ENCODE measurements around the gene LDB3. TPM values are rescaled to one million over a fixed set of nuclear protein-coding genes. Genes with fewer than 3 reads are reported as not detected.
"Not testable (repeated sequence)": the region's sequence is repeated elsewhere in the genome, so short reads cannot be mapped to it uniquely, and the experiment has no call there.

LDB3 gene
- total and polyA plus RNA-seq, 9 of the 15 experiments (the other 6 are each of a cell fraction or from before 2014, with no cell fraction given), result 0.03 TPM; not detected in 8

- H4K20me1 ChIP-seq (replicated peaks; ENCODE audit: control insufficient read depth, insufficient read depth, low read length); BruUV-seq (replicated peaks); H3K4me2 ChIP-seq (ENCODE audit: insufficient read depth, low read length); intact Hi-C loops (cut with micrococcal nuclease); H3K79me2 ChIP-seq (ENCODE audit: control insufficient read depth, insufficient read depth, low read length); H3K9ac ChIP-seq (ENCODE audit: insufficient read depth in 1 of 2, low read depth in 2 of 2, low read length in 2 of 2); H3K27ac ChIP-seq (ENCODE audit: extremely low read depth, low read depth, low read length); H3K4me1 ChIP-seq (replicated peaks in 1 of 2; ENCODE audit: control insufficient read depth in 2 of 2, insufficient read depth in 2 of 2, low read length in 2 of 2); DNase-seq (ENCODE audit: extremely low read depth in 1 of 4, low spot score in 3 of 4); in situ Hi-C loops (cut with MboI); H3K36me3 ChIP-seq (ENCODE audit: control insufficient read depth, insufficient read depth, low read length); CTCF ChIA-PET (ENCODE audit: low intra/inter-chr PET ratio); H3K4me3 ChIP-seq; H3K9me1 ChIP-seq (ENCODE audit: control insufficient read depth, insufficient read depth, low read length); H3K9me3 ChIP-seq (replicated peaks; ENCODE audit: control insufficient read depth, insufficient read depth, low read depth, low read length); FAIRE-seq; ATAC-seq; H2AFZ ChIP-seq (ENCODE audit: low read depth, low read length): not testable (repeated sequence)
- peaks cover 0 to 34% of the 10 kb centered on the region in 2 experiments; a peak in 2 of 5 replicates for H3K27me3 ChIP-seq (ENCODE audit: control insufficient read depth in 2 of 2, insufficient read depth in 2 of 2, low read length in 2 of 2)
- WGBS (ENCODE audit: insufficient coverage, low coverage, missing lambda C conversion rate), result 0% methylated on average over 3 of the region's 5 CpGs
- POLR2A ChIA-PET, result interaction anchor here (0.7 to 0.8 kb wide), 3 partner anchors 9 to 394 kb away, joined by 3 to 6 read pairs (median 4); partner anchors contain the start of gene OPN4
Observed at GRCh38 chr10:86645621-86646165, 22.6 kb upstream of the LDB3 start.

DNA sequence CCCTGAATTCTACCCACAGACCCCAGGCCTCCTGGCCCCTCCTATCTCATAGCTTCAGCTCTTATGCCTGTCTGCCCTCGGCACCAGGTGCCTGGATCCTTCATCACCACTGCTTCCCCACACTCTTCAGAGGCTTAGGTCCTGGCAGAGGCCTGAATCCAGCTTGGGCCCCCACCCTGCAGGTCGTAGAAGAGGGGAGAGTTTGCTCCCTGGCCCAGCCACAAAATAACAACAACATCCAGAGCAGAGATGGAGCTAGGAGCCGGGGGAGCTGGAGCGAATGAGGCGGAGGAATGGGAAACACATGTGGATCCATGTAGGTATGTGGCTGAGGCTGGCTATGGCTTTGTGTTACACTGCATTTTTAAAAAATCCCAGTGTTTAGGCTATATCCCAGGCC lies 21.8 kb upstream of the LDB3 start:
- ChIA-PET POLR2A (no interaction called here), CTCF (ENCODE audit: low intra/inter-chr PET ratio) (no interaction called here)
- no peaks in the 10 kb centered on the region for H3K9me1 ChIP-seq (ENCODE audit: control insufficient read depth, insufficient read depth, low read length)
- H3K27ac ChIP-seq (ENCODE audit: extremely low read depth, low read depth, low read length), result no peak overlapping the region
- H3K9me3 ChIP-seq (replicated peaks; ENCODE audit: control insufficient read depth, insufficient read depth, low read depth, low read length), result no peaks in the 10 kb centered on the region
- no peak overlapping the region for H3K9ac ChIP-seq (ENCODE audit: insufficient read depth in 1 of 2, low read depth in 2 of 2, low read length in 2 of 2)
- TF ChIP-seq KAT7 (CRISPR knock-in tag; IDR thresholded peaks at IDR 0.05; ENCODE audit: borderline replicate concordance) (no peak), SRSF7 (optimal IDR thresholded peaks at IDR 0.05; ENCODE audit: low read depth, low read length) (no peak), TFAP4 (CRISPR knock-in tag; IDR thresholded peaks at IDR 0.05; ENCODE audit: borderline replicate concordance) (no peak), PTBP1 (IDR thresholded peaks at IDR 0.05; ENCODE audit: low read depth, low read length) (no peak), ZNF174 (CRISPR knock-in tag; IDR thresholded peaks at IDR 0.05) (no peak), CHD1 (IDR thresholded peaks at IDR 0.05; ENCODE audit: low read length) (no peak)
- TF ChIP-seq, protein P1, sequence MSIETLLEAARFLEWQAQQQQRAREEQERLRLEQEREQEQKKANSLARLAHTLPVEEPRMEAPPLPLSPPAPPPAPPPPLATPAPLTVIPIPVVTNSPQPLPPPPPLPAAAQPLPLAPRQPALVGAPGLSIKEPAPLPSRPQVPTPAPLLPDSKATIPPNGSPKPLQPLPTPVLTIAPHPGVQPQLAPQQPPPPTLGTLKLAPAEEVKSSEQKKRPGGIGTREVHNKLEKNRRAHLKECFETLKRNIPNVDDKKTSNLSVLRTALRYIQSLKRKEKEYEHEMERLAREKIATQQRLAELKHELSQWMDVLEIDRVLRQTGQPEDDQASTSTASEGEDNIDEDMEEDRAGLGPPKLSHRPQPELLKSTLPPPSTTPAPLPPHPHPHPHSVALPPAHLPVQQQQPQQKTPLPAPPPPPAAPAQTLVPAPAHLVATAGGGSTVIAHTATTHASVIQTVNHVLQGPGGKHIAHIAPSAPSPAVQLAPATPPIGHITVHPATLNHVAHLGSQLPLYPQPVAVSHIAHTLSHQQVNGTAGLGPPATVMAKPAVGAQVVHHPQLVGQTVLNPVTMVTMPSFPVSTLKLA (conservative IDR thresholded peaks at IDR 0.05), result no peak
- intact Hi-C loops (cut with micrococcal nuclease) (no loop called here), in situ Hi-C loops (cut with MboI) (no loop called here)
- no peaks in the 10 kb centered on the region; a peak in 1 of 5 replicates for H3K4me1 ChIP-seq (replicated peaks in 1 of 2; ENCODE audit: control insufficient read depth in 2 of 2, insufficient read depth in 2 of 2, low read length in 2 of 2)
- no peaks in the 10 kb centered on the region for H4K20me1 ChIP-seq (replicated peaks; ENCODE audit: control insufficient read depth, insufficient read depth, low read length)
- no TSS peak for BruUV-seq (replicated peaks)
- peaks cover 4 to 43% of the 10 kb centered on the region in 2 experiments; a peak in 3 of 5 replicates for H3K27me3 ChIP-seq (ENCODE audit: control insufficient read depth in 2 of 2, insufficient read depth in 2 of 2, low read length in 2 of 2)
- H3K4me2 ChIP-seq (ENCODE audit: insufficient read depth, low read length), result no peak overlapping the region
- DNase-seq (ENCODE audit: extremely low read depth in 1 of 4, low spot score in 3 of 4) (no peak), FAIRE-seq (no peak), ATAC-seq (no peak)
- H3K36me3 ChIP-seq (ENCODE audit: control insufficient read depth, insufficient read depth, low read length), result no peaks in the 10 kb centered on the region
- H3K4me3 ChIP-seq, result no peak overlapping the region
- no peaks in the 10 kb centered on the region for H3K79me2 ChIP-seq (ENCODE audit: control insufficient read depth, insufficient read depth, low read length)
- no peak overlapping the region for H2AFZ ChIP-seq (ENCODE audit: low read depth, low read length)
- 2% methylated on average over 5 of the region's 5 CpGs for WGBS (ENCODE audit: insufficient coverage, low coverage, missing lambda C conversion rate)
